Transverse colon (tissue), 4 donors: ENCODE results near the gene PAX1. TPM values are rescaled to one million over a fixed set of nuclear protein-coding genes. Genes with fewer than 3 reads are reported as not detected.

Source experiments
- DNase-seq: peaks from one replicate; pipeline ENCODE4 v3.0.0-alpha.2; 2019
- H3K27ac ChIP-seq, 4 donors: fragments of 200-600 bp; sonication (generic); 2 replicates each; pipeline ENCODE4 v1.5.1; 2016 to 2018; ENCODE audit warnings: inconsistent platforms in 4 of 4
- H3K27me3 ChIP-seq: fragments of 200-600 bp; sonication (generic); 2 replicates; pipeline ENCODE4 v1.5.1; 2017; ENCODE audit warnings: inconsistent platforms
- H3K36me3 ChIP-seq, 4 donors: fragments of 200-600 bp; sonication (generic); 2 replicates each; pipeline ENCODE4 v1.5.1; 2017 to 2019; ENCODE audit warnings: inconsistent platforms in 4 of 4
- H3K4me1 ChIP-seq, 4 donors: fragments of 200-600 bp; sonication (generic); 2 replicates each; pipeline ENCODE4 v1.5.1; 2017 to 2020; ENCODE audit warnings: inconsistent platforms in 4 of 4
- H3K4me3 ChIP-seq, 4 donors: fragments of 200-600 bp; sonication (generic); 1 replicate in 1 of 4; 2 replicates in 3 of 4; pipeline versions ENCODE4 v1.5.1 to v1.6.1; 2017 to 2019; ENCODE audit warnings: inconsistent platforms in 4 of 4
- H3K9me3 ChIP-seq, 2 donors: fragments of 200-600 bp; sonication (generic); 2 replicates each; pipeline ENCODE4 v1.5.1; 2017 to 2019; ENCODE audit warnings: inconsistent platforms in 2 of 2
- EP300 ChIP-seq: sonication (generic); formaldehyde crosslinking; IDR thresholded peaks from one replicate; pipeline ENCODE4 v1.6.1; 2017; ENCODE audit warnings: antibody characterized with exemption, low read depth
- POLR2A ChIP-seq: fragments of 450-650 bp; IDR thresholded peaks from one replicate; pipeline ENCODE4 v1.6.1; 2016; ENCODE audit warnings: antibody characterized with exemption, mild to moderate bottlenecking, moderate library complexity
- POLR2AphosphoS5 ChIP-seq, 3 donors: sonication (generic); formaldehyde crosslinking; IDR thresholded peaks; one replicate each; pipeline ENCODE4 v1.6.1; 2016; ENCODE audit warnings: antibody characterized with exemption in 3 of 3
- WGBS, 2 donors: methylation state at CpG; one replicate each; pipeline ENCODE4 v1.1.5; 2018; ENCODE audit warnings: low coverage in 1 of 2; 5-methylcytosine and 5-hydroxymethylcytosine counted together
- in situ Hi-C, 4 donors: fragments of 200-750 bp; cut with MboI; loops; one replicate each; pipeline versions ENCODE4 v1.15.0 to v1.15.1; 2017; ENCODE audit warnings: low sequenced_read_pairs in 3 of 4, low pct_ligation_motif_present in 1 of 4, low pct_unique_long_range_greater_than_20kb in 1 of 4
- intact Hi-C: fragments of 100-400 bp; cut with DNase I; formaldehyde crosslinking; loops from one replicate; pipeline ENCODE4 v1.15.1; 2023; ENCODE audit warnings: low total_unique reads
- total RNA-seq, 4 donors: library from RNA; depleted of rRNA; stranded (reverse); fragments of >200 nt; gene quantifications; one replicate each; pipeline ENCODE4 v1.1.0, GENCODE V29; 2016
- TF ChIP-seq, protein P1 (sequence below), 5 experiments: fragments of 200-600 bp in 3 of 5; fragments of 450-650 bp in 2 of 5; sonication (generic) in 3 of 5; IDR thresholded peaks; 1 replicate in 2 of 5; 2 replicates in 3 of 5; pipeline ENCODE4 v1.5.1; 2016 to 2017; ENCODE audit warnings: antibody characterized with exemption in 5 of 5, inconsistent platforms in 3 of 5, mild to moderate bottlenecking in 2 of 5, moderate library complexity in 1 of 5

The PAX1 gene
- total RNA-seq, 4 donors from 2014 or later = not detected

DNA sequence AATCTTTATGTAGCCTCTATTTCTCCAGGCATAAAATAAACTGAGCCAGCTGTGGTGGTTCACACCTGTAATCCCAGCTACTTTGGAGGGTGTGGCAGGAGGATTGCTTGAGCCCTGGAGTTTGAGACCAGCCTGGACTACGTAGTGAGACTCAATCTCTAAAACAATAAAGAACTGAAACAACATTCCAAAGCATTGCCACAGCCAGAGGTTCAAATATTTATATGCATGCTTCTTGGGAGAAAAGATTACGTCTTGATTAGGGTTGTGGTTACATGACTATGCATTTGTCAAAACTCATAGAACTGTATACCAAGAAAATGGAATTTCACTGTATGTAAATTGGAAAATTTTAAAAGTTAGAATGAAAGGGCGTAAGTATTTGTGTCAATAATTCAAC lies 27.7 kb upstream of the PAX1 start:
- Histone ChIP-seq H3K4me1 (no peaks in the 10 kb centered on the region), H3K36me3 (no peaks in the 10 kb centered on the region), H3K27ac (no peak overlapping the region), H3K9me3 (no peaks in the 10 kb centered on the region), H3K4me3 (no peak overlapping the region), H3K27me3 (no peaks in the 10 kb centered on the region)
- DNase-seq = no peak
- TF ChIP-seq POLR2A (no peak), POLR2AphosphoS5 (IDR thresholded peaks at IDR 0.05) (no peak), EP300 (no peak)
- TF ChIP-seq, protein P1, sequence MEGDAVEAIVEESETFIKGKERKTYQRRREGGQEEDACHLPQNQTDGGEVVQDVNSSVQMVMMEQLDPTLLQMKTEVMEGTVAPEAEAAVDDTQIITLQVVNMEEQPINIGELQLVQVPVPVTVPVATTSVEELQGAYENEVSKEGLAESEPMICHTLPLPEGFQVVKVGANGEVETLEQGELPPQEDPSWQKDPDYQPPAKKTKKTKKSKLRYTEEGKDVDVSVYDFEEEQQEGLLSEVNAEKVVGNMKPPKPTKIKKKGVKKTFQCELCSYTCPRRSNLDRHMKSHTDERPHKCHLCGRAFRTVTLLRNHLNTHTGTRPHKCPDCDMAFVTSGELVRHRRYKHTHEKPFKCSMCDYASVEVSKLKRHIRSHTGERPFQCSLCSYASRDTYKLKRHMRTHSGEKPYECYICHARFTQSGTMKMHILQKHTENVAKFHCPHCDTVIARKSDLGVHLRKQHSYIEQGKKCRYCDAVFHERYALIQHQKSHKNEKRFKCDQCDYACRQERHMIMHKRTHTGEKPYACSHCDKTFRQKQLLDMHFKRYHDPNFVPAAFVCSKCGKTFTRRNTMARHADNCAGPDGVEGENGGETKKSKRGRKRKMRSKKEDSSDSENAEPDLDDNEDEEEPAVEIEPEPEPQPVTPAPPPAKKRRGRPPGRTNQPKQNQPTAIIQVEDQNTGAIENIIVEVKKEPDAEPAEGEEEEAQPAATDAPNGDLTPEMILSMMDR (IDR thresholded peaks at IDR 0.05) = no peak
- intact Hi-C loops = no loop called here
- 45 to 52% methylated on average over 2 to 3 of the region's 3 CpGs for WGBS, 2 donors
- in situ Hi-C loops = loop anchor here in 1 of 4 donors (10.0 kb wide), 1 partner anchor 73 kb away; no protein-coding TSS in a partner anchor

DNA sequence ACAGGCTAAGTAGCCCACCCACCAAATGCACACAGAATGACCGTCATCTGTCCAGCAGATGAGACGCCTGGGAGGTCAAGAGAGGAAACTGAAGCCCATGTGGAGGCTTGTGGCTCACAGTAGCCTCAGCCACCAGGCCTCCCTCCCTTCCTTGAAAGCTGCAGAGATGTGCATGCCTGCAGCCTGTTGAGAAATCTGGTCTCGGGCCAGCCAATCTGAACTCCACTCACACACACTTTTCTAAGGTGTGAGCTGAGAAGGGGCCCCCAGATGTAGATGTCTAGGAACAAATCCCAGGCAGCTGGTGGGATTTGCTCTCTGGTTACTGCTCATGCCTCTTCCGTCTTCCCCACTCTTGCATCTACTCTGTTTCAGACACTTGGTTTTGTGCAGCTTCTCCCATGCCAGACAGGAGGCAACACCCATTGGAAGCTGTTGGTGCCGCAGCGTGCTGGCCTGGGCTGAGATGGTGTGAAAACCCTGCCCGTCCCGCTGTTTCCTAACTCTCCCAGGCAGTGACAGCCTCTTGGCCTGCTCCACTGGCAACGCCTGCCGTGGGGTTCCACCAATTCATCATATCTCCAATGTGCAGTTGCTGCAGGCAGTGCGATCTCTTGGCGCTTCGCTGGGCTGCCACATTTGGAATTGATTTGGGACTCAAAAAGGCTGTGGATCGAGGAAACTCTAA lies 24.1 kb upstream of the PAX1 start:
- WGBS, 2 donors = 75 to 100% methylated on average over 2 to 14 of the region's 14 CpGs
- no peaks in the 10 kb centered on the region for H3K4me1 ChIP-seq
- no peak for TF ChIP-seq EP300
- TF ChIP-seq POLR2AphosphoS5 (IDR thresholded peaks at IDR 0.05) = no peak
- TF ChIP-seq POLR2A = no peak
- TF ChIP-seq, protein P1 (IDR thresholded peaks at IDR 0.05) = no peak
- no peak overlapping the region for H3K27ac ChIP-seq
- H3K27me3 ChIP-seq = no peaks in the 10 kb centered on the region
- no peaks in the 10 kb centered on the region for H3K36me3 ChIP-seq
- intact Hi-C loops = no loop called here
- in situ Hi-C loops = no loop called here
- H3K4me3 ChIP-seq = no peak overlapping the region
- H3K9me3 ChIP-seq = no peaks in the 10 kb centered on the region
- DNase-seq = no peak

DNA sequence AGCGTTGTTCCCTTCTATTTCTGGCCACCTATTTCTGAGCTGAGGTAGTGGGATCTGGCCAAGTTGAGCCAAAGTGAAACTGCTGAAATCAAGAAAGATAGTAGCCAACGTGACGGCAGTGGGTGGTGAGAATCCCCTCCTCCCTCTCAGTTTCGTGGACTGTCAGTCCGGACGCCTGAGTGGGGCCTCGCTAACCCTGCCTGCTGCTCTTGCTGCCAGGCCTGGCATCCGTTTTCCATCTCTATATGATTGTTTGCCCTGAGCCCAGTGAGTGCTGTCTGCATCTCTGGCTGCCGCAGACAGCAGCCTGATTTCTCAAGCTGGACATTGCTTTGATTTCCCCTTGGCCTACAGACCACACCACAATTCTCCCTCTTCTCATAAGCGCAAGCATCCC lies 23.5 kb upstream of the PAX1 start:
- Histone ChIP-seq H3K9me3 (no peaks in the 10 kb centered on the region), H3K27ac (no peak overlapping the region), H3K4me3 (no peak overlapping the region), H3K4me1 (no peaks in the 10 kb centered on the region), H3K36me3 (no peaks in the 10 kb centered on the region), H3K27me3 (no peaks in the 10 kb centered on the region)
- intact Hi-C loops = no loop called here
- WGBS, 2 donors = 57% methylated on average over 10 of the region's 10 CpGs; no CpG with 5 or more reads in 1 of the 2 donors
- TF ChIP-seq, protein P1 (IDR thresholded peaks at IDR 0.05) = no peak
- no peak for TF ChIP-seq POLR2A
- TF ChIP-seq POLR2AphosphoS5 (IDR thresholded peaks at IDR 0.05) = no peak
- no peak for TF ChIP-seq EP300
- no peak for DNase-seq
- in situ Hi-C loops = no loop called here

DNA sequence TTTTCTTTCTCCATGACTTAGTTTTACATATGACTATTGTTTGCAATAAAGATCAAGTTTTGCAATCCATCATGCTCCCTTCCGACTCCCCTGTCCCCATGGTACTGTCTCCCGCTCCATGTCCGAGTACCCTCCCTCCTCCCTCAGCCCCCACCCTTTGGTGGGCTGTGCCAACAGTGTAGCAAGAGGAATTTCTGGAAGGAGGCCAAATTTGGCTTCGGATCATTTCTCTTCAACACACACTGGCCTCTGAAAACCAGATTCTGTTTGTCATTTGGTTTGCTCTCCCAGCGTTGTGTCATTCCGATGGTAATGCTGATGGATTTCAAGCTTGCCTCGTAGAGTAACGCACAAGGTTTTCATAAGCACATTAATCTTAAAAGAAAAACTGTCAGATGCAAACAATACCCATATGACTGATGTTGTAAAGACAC lies 22.9 kb upstream of the PAX1 start:
- no peaks in the 10 kb centered on the region for H3K9me3 ChIP-seq
- intact Hi-C loops (no loop called here), in situ Hi-C loops (no loop called here)
- H3K36me3 ChIP-seq = no peaks in the 10 kb centered on the region
- no peak overlapping the region for H3K4me3 ChIP-seq
- no peak for TF ChIP-seq POLR2AphosphoS5 (IDR thresholded peaks at IDR 0.05)
- no peak for TF ChIP-seq POLR2A
- TF ChIP-seq, protein P1 (IDR thresholded peaks at IDR 0.05) = no peak
- no peak for TF ChIP-seq EP300
- 63 to 69% methylated on average over 8 of the region's 8 CpGs for WGBS, 2 donors
- H3K27me3 ChIP-seq = no peaks in the 10 kb centered on the region
- DNase-seq = no peak
- H3K27ac ChIP-seq = no peak overlapping the region
- no peaks in the 10 kb centered on the region for H3K4me1 ChIP-seq
